OCI-LY1 (cell line): ENCODE data around the gene OCLN.
"Not testable (repeated sequence)": the region's sequence is repeated elsewhere in the genome, so short reads cannot be mapped to it uniquely, and the experiment has no call there.

Experiments used
- H2AFZ ChIP-seq: fragments of 200-600 bp; sonication (generic), shearing (Covaris generic); 2 replicates; pipeline ENCODE4 v1.6.0; 2014; ENCODE audit warnings: antibody characterized with exemption, mild to moderate bottlenecking, low read length
- H3F3A ChIP-seq: fragments of 200-600 bp; sonication (generic), shearing (Covaris generic); 2 replicates; pipeline ENCODE4 v1.6.0; 2014; ENCODE audit warnings: mild to moderate bottlenecking, antibody characterized with exemption, low read length, moderate library complexity; ENCODE audit not compliant: insufficient read depth
- H3K27ac ChIP-seq: fragments of 200-600 bp; sonication (generic); 2 replicates; pipeline ENCODE4 v1.5.1; 2014; ENCODE audit warnings: low read length, mixed run types, mild to moderate bottlenecking, low read depth; ENCODE audit not compliant: poor library complexity, severe bottlenecking
- H3K27me3 ChIP-seq: fragments of 200-600 bp; sonication (generic); 2 replicates; pipeline ENCODE4 v1.6.0; 2014; ENCODE audit warnings: antibody characterized with exemption, mild to moderate bottlenecking, low read length, moderate library complexity; ENCODE audit not compliant: insufficient read depth
- H3K36me3 ChIP-seq: fragments of 200-600 bp; sonication (generic); 2 replicates; pipeline ENCODE4 v1.6.1; 2014; ENCODE audit warnings: mild to moderate bottlenecking, antibody characterized with exemption, low read length, moderate library complexity, mixed read lengths; ENCODE audit not compliant: insufficient read depth
- H3K4me1 ChIP-seq: fragments of 200-600 bp; sonication (generic); 2 replicates; pipeline ENCODE4 v1.5.1; 2014; ENCODE audit warnings: mild to moderate bottlenecking, low read length, moderate library complexity; ENCODE audit not compliant: insufficient read depth, severe bottlenecking
- H3K4me2 ChIP-seq: fragments of 200-600 bp; sonication (generic), shearing (Covaris generic); 2 replicates; pipeline ENCODE4 v1.6.1; 2014; ENCODE audit warnings: low read length
- H3K4me3 ChIP-seq: fragments of 200-600 bp; sonication (generic); 2 replicates; pipeline ENCODE4 v1.5.1; 2014; ENCODE audit warnings: low read length, low read depth, mild to moderate bottlenecking, mixed read lengths; ENCODE audit not compliant: poor library complexity, severe bottlenecking
- H3K79me2 ChIP-seq: fragments of 200-600 bp; shearing (Covaris generic); 2 replicates; pipeline ENCODE4 v1.6.1; 2016; ENCODE audit warnings: mixed run types, low read length, mixed read lengths; ENCODE audit not compliant: insufficient read depth
- H3K9ac ChIP-seq: fragments of 200-600 bp; sonication (generic), shearing (Covaris generic); 2 replicates; pipeline ENCODE4 v1.6.1; 2014; ENCODE audit warnings: mild to moderate bottlenecking, low read length, mixed read lengths
- H3K9me2 ChIP-seq: fragments of 200-600 bp; sonication (generic), shearing (Covaris generic); 2 replicates; pipeline ENCODE4 v1.6.1; 2014; ENCODE audit warnings: low read depth, mild to moderate bottlenecking, low read length, mixed read lengths
- H3K9me3 ChIP-seq: fragments of 200-600 bp; shearing (Covaris generic); 2 replicates; pipeline ENCODE4 v1.6.1; 2014; ENCODE audit warnings: low read length, mixed read lengths
- H4K20me1 ChIP-seq: fragments of 200-600 bp; sonication (generic), shearing (Covaris generic); 2 replicates; pipeline ENCODE4 v1.6.0; 2016; ENCODE audit warnings: mild to moderate bottlenecking, low read length; ENCODE audit not compliant: insufficient read depth
- CTCF ChIP-seq: fragments of 200-600 bp; sonication (generic), shearing (Covaris generic); IDR thresholded peaks from 2 replicates; pipeline ENCODE4 v1.5.1; 2017; ENCODE audit warnings: mild to moderate bottlenecking, antibody characterized with exemption, low read length, moderate library complexity, mixed read lengths
- EZH2 ChIP-seq: fragments of 200-600 bp; sonication (generic), shearing (Covaris generic); IDR thresholded peaks from 2 replicates; pipeline ENCODE4 v1.8.0; 2017; ENCODE audit warnings: borderline replicate concordance, mixed run types, mild to moderate bottlenecking, antibody characterized with exemption, low read length, moderate library complexity, mixed read lengths

OCLN gene

GRCh38 chr5:69530561-69531405 is 38.2 kb downstream of the OCLN start:
- H3K4me3 ChIP-seq = no peak overlapping the region
- no peaks in the 10 kb centered on the region for H3K9me2 ChIP-seq
- no peaks in the 10 kb centered on the region for H3K9me3 ChIP-seq
- TF ChIP-seq EZH2 (no peak), CTCF (no peak)
- H3K36me3 ChIP-seq = no peaks in the 10 kb centered on the region
- no peak overlapping the region for H3K27ac ChIP-seq
- no peak overlapping the region for H3K4me2 ChIP-seq
- no peaks in the 10 kb centered on the region for H3K79me2 ChIP-seq
- no peak overlapping the region for H2AFZ ChIP-seq
- H3K4me1 ChIP-seq = no peaks in the 10 kb centered on the region
- H4K20me1 ChIP-seq = no peaks in the 10 kb centered on the region
- H3K9ac ChIP-seq = no peak overlapping the region
- no peaks in the 10 kb centered on the region; the same call in 1 of the 2 replicates for H3K27me3 ChIP-seq
- no peaks in the 10 kb centered on the region for H3F3A ChIP-seq

GRCh38 chr5:69531406-69531801 is 38.8 kb downstream of the OCLN start:
- Histone ChIP-seq H3K27ac (no peak overlapping the region), H3K79me2 (no peaks in the 10 kb centered on the region), H3K9ac (no peak overlapping the region), H3K9me3 (no peaks in the 10 kb centered on the region), H3K4me2 (no peak overlapping the region), H3K4me1 (no peaks in the 10 kb centered on the region), H3F3A (no peaks in the 10 kb centered on the region), H3K4me3 (no peak overlapping the region), H3K36me3 (no peaks in the 10 kb centered on the region), H2AFZ (no peak overlapping the region), H4K20me1 (no peaks in the 10 kb centered on the region), H3K9me2 (no peaks in the 10 kb centered on the region), H3K27me3 (no peaks in the 10 kb centered on the region; the same call in 1 of the 2 replicates)
- TF ChIP-seq EZH2 = no peak
- no peak for TF ChIP-seq CTCF

GRCh38 chr5:69537911-69538310 is 45.3 kb downstream of the OCLN start:
- not testable (repeated sequence) for H3K9ac ChIP-seq, H3K9me3 ChIP-seq, H4K20me1 ChIP-seq, H3K4me1 ChIP-seq, H3K27ac ChIP-seq, H3K27me3 ChIP-seq, H3K79me2 ChIP-seq, H3K4me2 ChIP-seq, H2AFZ ChIP-seq, H3K9me2 ChIP-seq, H3F3A ChIP-seq, H3K36me3 ChIP-seq, H3K4me3 ChIP-seq

- not testable (repeated sequence) for H4K20me1 ChIP-seq, H3K9me2 ChIP-seq, H3K4me2 ChIP-seq, H3K27me3 ChIP-seq, H2AFZ ChIP-seq, H3K27ac ChIP-seq, H3K4me1 ChIP-seq, H3K36me3 ChIP-seq, H3K9me3 ChIP-seq, H3K4me3 ChIP-seq, H3F3A ChIP-seq, H3K79me2 ChIP-seq, H3K9ac ChIP-seq
Observed at GRCh38 chr5:69538735-69539134, 46.1 kb downstream of the OCLN start.

- H3K27ac ChIP-seq, H3K4me2 ChIP-seq, H3K9ac ChIP-seq, H3K27me3 ChIP-seq, H3F3A ChIP-seq, H3K36me3 ChIP-seq, H2AFZ ChIP-seq, H3K9me2 ChIP-seq, H3K79me2 ChIP-seq, H3K4me3 ChIP-seq, H3K9me3 ChIP-seq, H4K20me1 ChIP-seq, H3K4me1 ChIP-seq: not testable (repeated sequence)
Observed at GRCh38 chr5:69541347-69541746, 48.8 kb downstream of the OCLN start.

- H2AFZ ChIP-seq, H3K9ac ChIP-seq, H3K79me2 ChIP-seq, H3K4me2 ChIP-seq, H3K27me3 ChIP-seq, H3K36me3 ChIP-seq, H3K27ac ChIP-seq, H3K4me3 ChIP-seq, H3K4me1 ChIP-seq, H4K20me1 ChIP-seq, H3K9me3 ChIP-seq, H3F3A ChIP-seq, H3K9me2 ChIP-seq: not testable (repeated sequence)
Observed at GRCh38 chr5:69542838-69543618, 50.4 kb downstream of the OCLN start.
